ENCODE measurements around the gene ITGB4. TPM values are rescaled to one million over a fixed set of nuclear protein-coding genes. Genes with fewer than 3 reads are reported as not detected.
A peak's percentile ranks its signal among the peaks of the same experiment; 100 is the strongest.

Gene ITGB4
- total and polyA plus RNA-seq, 2 of the 13 experiments (the other 11 are each of a cell fraction or from before 2014, with no cell fraction given) = 6.9 to 14.5 TPM

- TF ChIP-seq CREBL2 (CRISPR knock-in tag; IDR thresholded peaks at IDR 0.05; ENCODE audit: borderline replicate concordance) (peak; percentile 93), RAD51 (IDR thresholded peaks at IDR 0.05; ENCODE audit: borderline replicate concordance) (no peak), HCFC1 (IDR thresholded peaks at IDR 0.05; ENCODE audit: low read depth, low read length) (peak; percentile 65), MATR3 (CRISPR knock-in tag; IDR thresholded peaks at IDR 0.05) (no peak), ZNF24 (IDR thresholded peaks at IDR 0.05) (peak; percentile 79), MAX (IDR thresholded peaks at IDR 0.05) (peak; percentile 81), TEAD2 (CRISPR knock-in tag; IDR thresholded peaks at IDR 0.05) (0 out of 2 replicates have a peak, but pooled peaks have one; percentile 77), HDAC1 (CRISPR knock-in tag; IDR thresholded peaks at IDR 0.05) (peak; percentile 83; the same call in 1 of the 2 replicates), ZBTB14 (CRISPR knock-in tag; IDR thresholded peaks at IDR 0.05) (0 out of 2 replicates have a peak, but pooled peaks have one; percentile 53), BRD4 (CRISPR knock-in tag; IDR thresholded peaks at IDR 0.05) (peak; percentile 87; the same call in 1 of the 2 replicates), ETV6 (CRISPR knock-in tag; conservative IDR thresholded peaks at IDR 0.05) (peak; percentile 98), NBN (conservative IDR thresholded peaks at IDR 0.05) (no peak), BATF2 (CRISPR knock-in tag; IDR thresholded peaks at IDR 0.05) (peak; percentile 43; the same call in 1 of the 2 replicates), ZFP91 (CRISPR knock-in tag; IDR thresholded peaks at IDR 0.05; ENCODE audit: borderline replicate concordance) (peak; percentile 93), TMF1 (CRISPR knock-in tag; IDR thresholded peaks at IDR 0.05; ENCODE audit: low read depth) (no peak), ZNF609 (CRISPR knock-in tag; IDR thresholded peaks at IDR 0.05; ENCODE audit: borderline replicate concordance) (no peak), HOXA7 (CRISPR knock-in tag; IDR thresholded peaks at IDR 0.05) (0 out of 2 replicates have a peak, but pooled peaks have one; percentile 53), ZNF749 (CRISPR knock-in tag; IDR thresholded peaks at IDR 0.05; ENCODE audit: borderline replicate concordance) (peak; percentile 57; the same call in 1 of the 2 replicates), NCOA5 (CRISPR knock-in tag; IDR thresholded peaks at IDR 0.05) (no peak), IRF1 (CRISPR knock-in tag; IDR thresholded peaks at IDR 0.05; ENCODE audit: low read depth) (no peak)
These were observed 58.2 kb downstream of the ITGB4 start (continued) for GRCh38 chr17:75779250-75779986.
